Sigmoid colon (tissue), 7 donors: ENCODE data around the gene CEL. TPM values are rescaled to one million over a fixed set of nuclear protein-coding genes. Genes with fewer than 3 reads are reported as not detected.
A peak's percentile ranks its signal among the peaks of the same experiment; 100 is the strongest.

Source experiments
- DNase-seq: peaks from one replicate; pipeline ENCODE4 v3.0.0-alpha.2; 2019
- H3K27ac ChIP-seq, 4 donors: fragments of 200-600 bp; sonication (generic); one replicate each; pipeline ENCODE4 v1.5.1; 2016 to 2019; ENCODE audit warnings: mild to moderate bottlenecking in 1 of 4
- H3K27me3 ChIP-seq, 3 donors: fragments of 200-600 bp; sonication (generic); one replicate each; pipeline ENCODE4 v1.5.1; 2019; ENCODE audit warnings: mild to moderate bottlenecking in 1 of 3
- H3K36me3 ChIP-seq, 4 donors: fragments of 200-600 bp; sonication (generic); one replicate each; pipeline ENCODE4 v1.5.1; 2016 to 2019
- H3K4me1 ChIP-seq, 4 donors: fragments of 200-600 bp; sonication (generic); one replicate each; pipeline ENCODE4 v1.5.1; 2017 to 2019
- H3K4me3 ChIP-seq, 4 donors: fragments of 200-600 bp; sonication (generic); one replicate each; pipeline ENCODE4 v1.5.1; 2017 to 2019; ENCODE audit warnings: mild to moderate bottlenecking in 2 of 4, moderate library complexity in 1 of 4
- H3K9me3 ChIP-seq, 4 donors: fragments of 200-600 bp in 3 of 4; sonication (generic) in 3 of 4; one replicate each; pipeline versions ENCODE4 v1.5.1 to v1.6.1; 2013 to 2019
- EP300 ChIP-seq, 4 donors: sonication (generic); formaldehyde crosslinking; IDR thresholded peaks; one replicate each; pipeline ENCODE4 v1.6.1; 2017; ENCODE audit warnings: antibody characterized with exemption in 4 of 4
- POLR2A ChIP-seq, 2 donors: fragments of 450-650 bp; IDR thresholded peaks; one replicate each; pipeline ENCODE4 v1.6.1; 2016; ENCODE audit warnings: antibody characterized with exemption in 2 of 2, mild to moderate bottlenecking in 2 of 2, moderate library complexity in 2 of 2
- POLR2AphosphoS5 ChIP-seq, 4 donors: sonication (generic); formaldehyde crosslinking; IDR thresholded peaks; one replicate each; pipeline ENCODE4 v1.6.1; 2017; ENCODE audit warnings: antibody characterized with exemption in 4 of 4
- WGBS, 2 donors: extraction: QIAGEN DNeasy Blood & Tissue Kit; methylation state at CpG; one replicate each; pipeline ENCODE4 v1.1.7; 2013; 5-methylcytosine and 5-hydroxymethylcytosine counted together
- intact Hi-C: fragments of 100-400 bp; cut with DNase I; formaldehyde crosslinking; loops from one replicate; pipeline ENCODE4 v1.15.1; 2023
- polyA plus RNA-seq, 3 donors: library from polyadenylated mRNA; stranded (reverse); fragments of 200-250 nt; gene quantifications; one replicate each; pipeline ENCODE4 v1.2.3, GENCODE V29; 2013
- total RNA-seq, 4 donors: library from RNA; depleted of rRNA; stranded (reverse); fragments of >200 nt; gene quantifications; one replicate each; pipeline ENCODE4 v1.1.0, GENCODE V29; 2016
- TF ChIP-seq, protein P1 (sequence below), 4 experiments: fragments of 450-650 bp in 3 of 4; fragments of 200-600 bp in 1 of 4; IDR thresholded peaks; one replicate each; pipeline ENCODE4 v1.5.1; 2016 to 2019; ENCODE audit warnings: antibody characterized with exemption in 4 of 4, mild to moderate bottlenecking in 3 of 4, moderate library complexity in 2 of 4
- donor health status: healthy with polysubstance abuse.
- donor health status: Bipolar disorder and iron deficiency.
- donor health status: healthy.

CEL gene
- total and polyA plus RNA-seq, 7 donors = 0.36 to 4.8 (median 1.0) TPM; not detected in 2

DNA sequence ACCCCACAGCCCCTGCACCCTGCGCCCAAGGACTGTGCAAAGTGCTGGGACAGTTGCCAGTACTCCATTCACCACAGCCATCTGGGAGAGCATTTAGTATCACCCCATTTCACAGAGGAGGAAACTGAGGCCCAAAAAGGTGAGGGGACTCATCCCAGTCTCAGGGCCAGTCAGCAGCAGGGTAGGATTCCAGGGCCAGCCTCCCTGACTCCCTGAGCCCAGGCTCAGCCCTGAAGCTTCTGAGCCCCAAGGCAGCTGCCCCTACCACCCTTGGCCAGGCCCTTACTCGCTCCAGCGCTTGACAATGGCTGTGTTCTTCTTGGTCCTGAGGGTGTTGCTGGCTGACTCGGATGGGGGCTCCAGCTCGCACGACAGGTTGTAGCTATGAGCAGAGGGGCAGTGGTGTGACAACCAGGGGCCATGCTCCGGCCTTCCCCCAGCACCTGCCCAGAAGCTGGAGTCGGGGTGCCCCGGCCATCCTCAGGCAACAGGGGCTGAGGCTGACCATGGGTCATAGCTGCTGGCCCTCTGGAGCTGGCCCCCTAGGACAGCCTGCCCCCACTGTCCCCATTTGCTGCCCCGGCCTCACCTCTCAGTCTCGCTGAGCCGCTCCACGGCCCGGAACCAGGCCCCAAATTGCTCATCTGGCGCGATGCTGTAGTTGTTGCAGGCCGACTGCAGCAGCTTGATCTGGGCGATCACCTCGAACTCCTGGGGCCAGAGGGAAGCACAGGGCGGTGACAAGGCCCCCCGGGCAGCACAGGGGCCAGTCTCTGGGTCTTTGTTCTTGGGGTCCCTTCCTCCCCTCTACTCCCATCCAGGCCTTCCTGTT lies 40.6 kb downstream of the CEL start:
- H3K36me3 ChIP-seq = peaks cover 75 to 97% (median 84%) of the 10 kb centered on the region in 4 donors
- TF ChIP-seq POLR2AphosphoS5 (IDR thresholded peaks at IDR 0.05) (no peak), EP300 (IDR thresholded peaks at IDR 0.05) (no peak), POLR2A (IDR thresholded peaks at IDR 0.05) (no peak)
- TF ChIP-seq, protein P1, sequence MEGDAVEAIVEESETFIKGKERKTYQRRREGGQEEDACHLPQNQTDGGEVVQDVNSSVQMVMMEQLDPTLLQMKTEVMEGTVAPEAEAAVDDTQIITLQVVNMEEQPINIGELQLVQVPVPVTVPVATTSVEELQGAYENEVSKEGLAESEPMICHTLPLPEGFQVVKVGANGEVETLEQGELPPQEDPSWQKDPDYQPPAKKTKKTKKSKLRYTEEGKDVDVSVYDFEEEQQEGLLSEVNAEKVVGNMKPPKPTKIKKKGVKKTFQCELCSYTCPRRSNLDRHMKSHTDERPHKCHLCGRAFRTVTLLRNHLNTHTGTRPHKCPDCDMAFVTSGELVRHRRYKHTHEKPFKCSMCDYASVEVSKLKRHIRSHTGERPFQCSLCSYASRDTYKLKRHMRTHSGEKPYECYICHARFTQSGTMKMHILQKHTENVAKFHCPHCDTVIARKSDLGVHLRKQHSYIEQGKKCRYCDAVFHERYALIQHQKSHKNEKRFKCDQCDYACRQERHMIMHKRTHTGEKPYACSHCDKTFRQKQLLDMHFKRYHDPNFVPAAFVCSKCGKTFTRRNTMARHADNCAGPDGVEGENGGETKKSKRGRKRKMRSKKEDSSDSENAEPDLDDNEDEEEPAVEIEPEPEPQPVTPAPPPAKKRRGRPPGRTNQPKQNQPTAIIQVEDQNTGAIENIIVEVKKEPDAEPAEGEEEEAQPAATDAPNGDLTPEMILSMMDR (IDR thresholded peaks at IDR 0.05) = no peak
- no peaks in the 10 kb centered on the region for H3K27me3 ChIP-seq
- no peak for DNase-seq
- 95% methylated on average over 21 of the region's 21 CpGs for WGBS, 2 donors
- no peak overlapping the region for H3K27ac ChIP-seq
- intact Hi-C loops = loop anchor here (1.0 kb wide), 1 partner anchor 42 kb away; no protein-coding TSS in a partner anchor
- H3K4me3 ChIP-seq = no peak overlapping the region
- H3K9me3 ChIP-seq = no peaks in the 10 kb centered on the region
- H3K4me1 ChIP-seq = no peaks in the 10 kb centered on the region

DNA sequence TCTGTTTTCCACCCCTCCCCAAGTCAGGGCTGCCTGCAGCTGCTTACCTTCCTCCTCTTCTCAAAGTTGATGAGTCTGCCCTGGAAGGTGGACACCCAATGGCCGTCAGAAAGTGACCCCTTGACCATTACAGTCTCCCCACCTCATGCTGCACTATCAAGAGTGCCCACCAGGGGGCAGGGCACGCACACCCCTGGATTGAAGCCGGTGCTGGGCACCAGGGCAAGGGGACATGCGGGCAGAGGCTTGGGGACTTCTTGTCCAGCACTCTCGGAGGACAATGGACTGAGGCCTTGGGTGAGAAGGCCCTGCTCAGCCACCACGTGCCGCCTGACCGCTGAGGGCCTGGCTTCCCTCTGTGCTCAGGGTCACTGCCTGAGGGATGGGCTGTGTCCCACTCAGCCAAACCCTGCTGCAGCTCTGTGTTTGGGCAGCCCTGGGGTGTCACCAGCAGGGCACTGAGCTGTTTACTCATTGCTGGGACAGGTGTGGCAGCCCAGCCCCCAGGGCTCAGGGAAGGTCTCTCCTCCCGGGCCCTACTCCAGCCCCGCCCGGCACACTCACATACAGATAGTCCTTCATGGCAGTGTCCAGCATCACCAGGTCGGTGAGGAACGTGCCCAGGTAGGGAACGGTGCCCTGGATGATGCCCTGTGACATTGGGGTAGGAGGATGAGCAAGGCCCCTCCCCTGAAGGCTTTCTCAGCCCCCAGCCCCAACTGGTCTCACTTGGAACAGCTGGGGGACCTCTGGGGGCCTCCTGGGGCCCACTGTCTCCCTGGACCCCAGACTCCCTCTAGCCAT lies 41.6 kb downstream of the CEL start:
- Histone ChIP-seq H3K27ac (no peak overlapping the region), H3K9me3 (no peaks in the 10 kb centered on the region), H3K4me3 (no peak overlapping the region), H3K27me3 (no peaks in the 10 kb centered on the region), H3K4me1 (no peaks in the 10 kb centered on the region), H3K36me3 (peaks cover 77 to 97% (median 83%) of the 10 kb centered on the region in 4 donors)
- 20 to 53% methylated on average over 14 of the region's 14 CpGs for whole genome bisulfite sequencing, 2 donors
- DNase-seq = peak; percentile 82
- intact Hi-C loops = loop anchor here (1.0 kb wide), 1 partner anchor 41 kb away; no protein-coding TSS in a partner anchor
- no peak for TF ChIP-seq POLR2A (IDR thresholded peaks at IDR 0.05)
- TF ChIP-seq EP300 (IDR thresholded peaks at IDR 0.05) = no peak
- TF ChIP-seq, protein P1 (IDR thresholded peaks at IDR 0.05) = peak; percentile 86 to 99 (median 98)
- peak in 2 of 4 donors; percentile 12 to 28 for TF ChIP-seq POLR2AphosphoS5 (IDR thresholded peaks at IDR 0.05)

DNA sequence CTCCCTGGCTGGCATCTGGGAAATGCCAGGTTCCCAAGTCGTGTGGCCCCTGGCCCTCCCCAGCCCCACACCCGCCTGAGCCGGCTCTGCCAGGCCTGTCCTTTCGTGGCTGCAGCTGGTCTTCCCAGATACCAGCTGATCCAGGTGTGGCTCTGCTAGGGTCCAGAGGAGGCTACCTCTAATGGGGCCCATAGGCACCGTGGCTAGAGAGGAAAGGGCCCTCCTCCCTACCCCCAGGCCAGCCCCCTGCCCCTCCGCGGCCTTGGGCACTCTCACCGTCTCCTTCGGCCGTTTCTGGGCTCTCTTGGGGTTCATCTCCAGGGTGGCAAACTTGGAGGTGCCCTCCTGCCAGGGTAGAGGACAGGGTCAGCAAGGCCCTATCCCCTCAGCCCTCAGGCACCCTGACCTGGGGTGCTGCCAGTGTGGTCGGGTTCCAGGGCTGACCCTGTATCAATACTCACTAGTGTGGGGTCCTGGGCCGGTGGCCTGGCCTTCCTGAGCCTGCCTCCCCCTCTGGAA lies 42.3 kb downstream of the CEL start:
- no peaks in the 10 kb centered on the region for H3K4me1 ChIP-seq
- H3K9me3 ChIP-seq = no peaks in the 10 kb centered on the region
- TF ChIP-seq POLR2A (IDR thresholded peaks at IDR 0.05) = no peak
- H3K27me3 ChIP-seq = no peaks in the 10 kb centered on the region
- DNase-seq = peak; percentile 57
- no peak overlapping the region for H3K4me3 ChIP-seq
- H3K36me3 ChIP-seq = peaks cover 72 to 97% (median 83%) of the 10 kb centered on the region in 4 donors
- 72 to 87% methylated on average over 12 of the region's 12 CpGs for WGBS, 2 donors
- H3K27ac ChIP-seq = no peak overlapping the region
- intact Hi-C loops = loop anchor here (1.0 kb wide), 1 partner anchor 40 kb away; no protein-coding TSS in a partner anchor

DNA sequence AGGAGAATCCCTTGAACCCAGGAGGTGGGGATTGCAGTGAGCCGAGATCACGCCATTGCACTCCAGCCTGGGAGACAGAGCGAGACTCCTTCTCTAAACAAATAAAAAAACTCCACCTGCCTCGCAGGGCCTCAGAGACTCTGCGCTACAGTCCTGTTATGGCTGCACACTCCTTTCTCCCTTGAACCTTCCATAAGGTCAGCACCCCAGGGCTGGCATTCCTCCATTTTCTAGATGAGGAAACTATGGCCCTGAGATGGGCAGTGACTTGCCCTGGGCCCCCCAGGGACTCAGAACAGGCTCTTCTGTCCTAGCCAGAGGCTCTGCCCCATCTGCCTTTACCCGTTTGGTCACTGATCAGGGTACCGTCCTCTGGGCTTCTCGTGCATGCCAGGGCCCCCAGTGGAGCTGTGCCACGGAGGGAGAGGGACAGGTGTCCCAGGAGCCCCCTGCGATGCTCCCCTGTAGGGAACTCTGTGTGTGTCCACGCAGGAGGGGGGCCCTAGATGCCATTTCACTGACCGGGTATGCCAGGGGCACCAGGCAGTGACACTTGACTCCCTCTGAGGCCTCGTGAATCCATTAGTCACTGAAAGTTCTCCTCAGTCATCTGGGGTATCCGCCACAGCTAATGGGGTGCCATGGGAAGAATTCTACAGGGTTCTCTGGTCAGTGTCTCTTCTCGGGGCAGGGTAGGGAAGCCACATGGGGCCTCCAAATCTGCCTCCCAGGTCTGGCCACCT lies 43.1 kb downstream of the CEL start:
- intact Hi-C loops = no loop called here
- H3K4me1 ChIP-seq = no peaks in the 10 kb centered on the region
- H3K27me3 ChIP-seq = no peaks in the 10 kb centered on the region
- TF ChIP-seq EP300 (IDR thresholded peaks at IDR 0.05) (no peak), POLR2AphosphoS5 (IDR thresholded peaks at IDR 0.05) (no peak), POLR2A (IDR thresholded peaks at IDR 0.05) (no peak)
- TF ChIP-seq, protein P1 (IDR thresholded peaks at IDR 0.05) = no peak
- H3K27ac ChIP-seq = no peak overlapping the region
- DNase-seq = peak; percentile 61
- H3K9me3 ChIP-seq = no peaks in the 10 kb centered on the region
- no peak overlapping the region for H3K4me3 ChIP-seq
- 87% methylated on average over 15 of the region's 15 CpGs for WGBS, 2 donors
- H3K36me3 ChIP-seq = peaks cover 72 to 97% (median 85%) of the 10 kb centered on the region in 4 donors
